B cell (primary cell): ENCODE results near the gene TSPAN17.

Source experiments
- EZH2 ChIP-seq: IDR thresholded peaks from 2 replicates; pipeline ENCODE4 v1.6.1; 2012; ENCODE audit warnings: borderline replicate concordance, low read depth, mild to moderate bottlenecking, moderate library complexity, low read length; ENCODE audit not compliant: insufficient read depth, poor library complexity, severe bottlenecking
- TF ChIP-seq, protein P1 (sequence below): fragments of 200-600 bp; IDR thresholded peaks from one replicate; pipeline ENCODE4 v1.8.0; 2022; ENCODE audit warnings: antibody characterized with exemption, mild to moderate bottlenecking

DNA sequence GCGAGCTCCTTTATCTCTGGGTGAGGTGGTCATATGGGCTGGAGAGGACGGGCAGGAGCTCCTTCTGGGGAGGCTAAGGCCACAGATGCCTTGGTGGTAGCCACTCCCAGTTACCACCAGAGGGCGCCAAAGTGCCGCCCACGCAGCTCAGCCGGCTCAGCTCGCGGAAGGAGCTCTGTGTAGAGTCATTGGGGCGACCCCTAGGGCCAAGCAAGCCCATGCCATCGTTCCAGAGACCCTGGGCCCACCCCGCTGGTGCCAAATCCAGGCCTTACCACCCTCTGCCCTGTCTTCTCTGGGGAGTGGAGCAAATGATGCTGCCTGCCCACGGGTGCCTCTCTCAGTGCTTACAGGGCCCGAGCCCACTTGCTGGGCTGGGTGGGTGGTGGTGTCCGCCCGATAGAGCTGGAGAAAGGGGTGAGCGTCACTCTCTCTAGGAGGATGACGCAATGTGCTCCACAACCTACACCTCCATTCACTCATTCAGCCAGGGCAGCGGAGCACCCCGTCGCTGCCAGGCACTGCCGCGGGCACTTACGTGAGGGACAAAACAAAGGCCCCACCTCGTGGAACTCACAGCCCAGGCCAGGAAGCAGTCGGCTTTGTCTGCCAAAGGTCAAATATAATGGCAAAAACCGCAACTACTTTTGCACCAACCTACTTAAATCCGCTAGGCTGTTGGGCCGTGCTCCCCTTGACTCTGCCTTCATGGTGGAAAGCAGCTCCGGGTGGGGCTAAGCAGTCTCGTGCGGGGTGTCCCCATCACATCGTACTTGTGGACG lies 13.8 kb downstream of the TSPAN17 start:
- TF ChIP-seq, protein P1, sequence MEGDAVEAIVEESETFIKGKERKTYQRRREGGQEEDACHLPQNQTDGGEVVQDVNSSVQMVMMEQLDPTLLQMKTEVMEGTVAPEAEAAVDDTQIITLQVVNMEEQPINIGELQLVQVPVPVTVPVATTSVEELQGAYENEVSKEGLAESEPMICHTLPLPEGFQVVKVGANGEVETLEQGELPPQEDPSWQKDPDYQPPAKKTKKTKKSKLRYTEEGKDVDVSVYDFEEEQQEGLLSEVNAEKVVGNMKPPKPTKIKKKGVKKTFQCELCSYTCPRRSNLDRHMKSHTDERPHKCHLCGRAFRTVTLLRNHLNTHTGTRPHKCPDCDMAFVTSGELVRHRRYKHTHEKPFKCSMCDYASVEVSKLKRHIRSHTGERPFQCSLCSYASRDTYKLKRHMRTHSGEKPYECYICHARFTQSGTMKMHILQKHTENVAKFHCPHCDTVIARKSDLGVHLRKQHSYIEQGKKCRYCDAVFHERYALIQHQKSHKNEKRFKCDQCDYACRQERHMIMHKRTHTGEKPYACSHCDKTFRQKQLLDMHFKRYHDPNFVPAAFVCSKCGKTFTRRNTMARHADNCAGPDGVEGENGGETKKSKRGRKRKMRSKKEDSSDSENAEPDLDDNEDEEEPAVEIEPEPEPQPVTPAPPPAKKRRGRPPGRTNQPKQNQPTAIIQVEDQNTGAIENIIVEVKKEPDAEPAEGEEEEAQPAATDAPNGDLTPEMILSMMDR, result peak; percentile 96
- TF ChIP-seq EZH2, result no peak
